ENCODE results near the gene INKA2. TPM values are rescaled to one million over a fixed set of nuclear protein-coding genes. Genes with fewer than 3 reads are reported as not detected.

The INKA2 gene
- total and polyA plus RNA-seq, 4 donors, result 0.26 to 0.67 (median 0.52) TPM

DNA sequence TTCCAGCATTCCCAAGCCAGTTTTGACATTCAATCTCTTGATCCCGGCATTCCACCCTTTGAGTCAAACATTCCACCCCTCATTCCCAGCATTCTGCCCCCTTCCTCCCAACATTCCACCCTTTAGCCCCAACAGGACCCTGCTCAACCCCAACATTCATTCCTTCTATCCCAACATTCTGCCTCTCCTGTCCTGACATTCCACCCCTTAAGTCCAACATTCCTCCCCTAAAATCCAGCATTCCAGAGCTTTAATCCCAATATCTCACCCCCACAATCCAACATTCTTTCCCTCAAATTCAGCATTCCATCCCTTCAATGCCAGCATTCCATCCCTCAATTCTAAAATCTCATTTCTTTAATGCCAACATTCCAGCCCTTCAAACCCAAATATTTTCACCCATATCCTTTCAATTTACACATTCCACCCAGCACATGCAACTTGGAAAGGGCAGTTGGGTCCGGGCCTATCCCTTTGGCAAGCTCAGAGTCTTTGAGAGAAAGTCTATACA lies 39.4 kb upstream of the INKA2 start:
- Histone ChIP-seq H3K9me3 (ENCODE audit: control insufficient read depth in 4 of 4, low read length in 3 of 4) (no peaks in the 10 kb centered on the region), H3K4me3 (ENCODE audit: low read depth in 1 of 3, low read length in 3 of 3) (no peak overlapping the region), H3K27ac (ENCODE audit: low read depth in 1 of 2, low read length in 2 of 2) (no peak overlapping the region), H3K36me3 (ENCODE audit: control insufficient read depth in 4 of 4, insufficient read depth in 3 of 4, low read depth in 1 of 4, low read length in 3 of 4) (peaks cover 0 to 23% (median 7%) of the 10 kb centered on the region in 4 donors), H3K27me3 (ENCODE audit: control insufficient read depth in 4 of 4, insufficient read depth in 4 of 4, low read length in 3 of 4) (no peaks in the 10 kb centered on the region), H3K4me1 (ENCODE audit: control insufficient read depth in 4 of 4, insufficient read depth in 4 of 4, low read length in 3 of 4) (no peaks in the 10 kb centered on the region), H3K9ac (ENCODE audit: low read depth in 1 of 2, low read length in 2 of 2) (no peak overlapping the region)
- no peak for DNase-seq (ENCODE audit: low spot score)
- WGBS, result 87% methylated on average over 2 of the region's 2 CpGs
- TF ChIP-seq MAX (IDR thresholded peaks at IDR 0.05) (no peak), ATF3 (IDR thresholded peaks at IDR 0.05) (no peak)

- H3K36me3 ChIP-seq (ENCODE audit: control insufficient read depth in 4 of 4, insufficient read depth in 3 of 4, low read depth in 1 of 4, low read length in 3 of 4), result peaks cover 0 to 23% (median 7%) of the 10 kb centered on the region in 4 donors
- 92% methylated on average over 6 of the region's 6 CpGs for WGBS
Measured at GRCh38 chr1:111778066-111778465, 38.9 kb upstream of the INKA2 start.

More at GRCh38 chr1:111778066-111778465, 38.9 kb upstream of the INKA2 start:
- Histone ChIP-seq H3K27ac (ENCODE audit: low read depth in 1 of 2, low read length in 2 of 2) (no peak overlapping the region), H3K27me3 (ENCODE audit: control insufficient read depth in 4 of 4, insufficient read depth in 4 of 4, low read length in 3 of 4) (no peaks in the 10 kb centered on the region), H3K9me3 (ENCODE audit: control insufficient read depth in 4 of 4, low read length in 3 of 4) (no peaks in the 10 kb centered on the region), H3K4me1 (ENCODE audit: control insufficient read depth in 4 of 4, insufficient read depth in 4 of 4, low read length in 3 of 4) (no peaks in the 10 kb centered on the region), H3K9ac (ENCODE audit: low read depth in 1 of 2, low read length in 2 of 2) (no peak overlapping the region), H3K4me3 (ENCODE audit: low read depth in 1 of 3, low read length in 3 of 3) (no peak overlapping the region)
- DNase-seq (ENCODE audit: low spot score), result no peak
- TF ChIP-seq ZBTB33 (IDR thresholded peaks at IDR 0.05), result no peak
- no peak for TF ChIP-seq YY1 (IDR thresholded peaks at IDR 0.05)
- no peak for TF ChIP-seq HNF4G (IDR thresholded peaks at IDR 0.05)
- no peak for TF ChIP-seq NR2F2 (IDR thresholded peaks at IDR 0.05)
- TF ChIP-seq, protein P1, sequence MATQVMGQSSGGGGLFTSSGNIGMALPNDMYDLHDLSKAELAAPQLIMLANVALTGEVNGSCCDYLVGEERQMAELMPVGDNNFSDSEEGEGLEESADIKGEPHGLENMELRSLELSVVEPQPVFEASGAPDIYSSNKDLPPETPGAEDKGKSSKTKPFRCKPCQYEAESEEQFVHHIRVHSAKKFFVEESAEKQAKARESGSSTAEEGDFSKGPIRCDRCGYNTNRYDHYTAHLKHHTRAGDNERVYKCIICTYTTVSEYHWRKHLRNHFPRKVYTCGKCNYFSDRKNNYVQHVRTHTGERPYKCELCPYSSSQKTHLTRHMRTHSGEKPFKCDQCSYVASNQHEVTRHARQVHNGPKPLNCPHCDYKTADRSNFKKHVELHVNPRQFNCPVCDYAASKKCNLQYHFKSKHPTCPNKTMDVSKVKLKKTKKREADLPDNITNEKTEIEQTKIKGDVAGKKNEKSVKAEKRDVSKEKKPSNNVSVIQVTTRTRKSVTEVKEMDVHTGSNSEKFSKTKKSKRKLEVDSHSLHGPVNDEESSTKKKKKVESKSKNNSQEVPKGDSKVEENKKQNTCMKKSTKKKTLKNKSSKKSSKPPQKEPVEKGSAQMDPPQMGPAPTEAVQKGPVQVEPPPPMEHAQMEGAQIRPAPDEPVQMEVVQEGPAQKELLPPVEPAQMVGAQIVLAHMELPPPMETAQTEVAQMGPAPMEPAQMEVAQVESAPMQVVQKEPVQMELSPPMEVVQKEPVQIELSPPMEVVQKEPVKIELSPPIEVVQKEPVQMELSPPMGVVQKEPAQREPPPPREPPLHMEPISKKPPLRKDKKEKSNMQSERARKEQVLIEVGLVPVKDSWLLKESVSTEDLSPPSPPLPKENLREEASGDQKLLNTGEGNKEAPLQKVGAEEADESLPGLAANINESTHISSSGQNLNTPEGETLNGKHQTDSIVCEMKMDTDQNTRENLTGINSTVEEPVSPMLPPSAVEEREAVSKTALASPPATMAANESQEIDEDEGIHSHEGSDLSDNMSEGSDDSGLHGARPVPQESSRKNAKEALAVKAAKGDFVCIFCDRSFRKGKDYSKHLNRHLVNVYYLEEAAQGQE (IDR thresholded peaks at IDR 0.05), result no peak
- TF ChIP-seq RXRA (IDR thresholded peaks at IDR 0.05), result no peak
- no peak for TF ChIP-seq GABPA (IDR thresholded peaks at IDR 0.05 in 1 of 2, conservative IDR thresholded peaks at IDR 0.05 in 1 of 2)
- no peak for TF ChIP-seq CTCF (IDR thresholded peaks at IDR 0.05; ENCODE audit: low read depth, low read length, missing input control)
- no peak for TF ChIP-seq RAD21 (IDR thresholded peaks at IDR 0.05)
- no peak for TF ChIP-seq HNF4A (conservative IDR thresholded peaks at IDR 0.05)
- TF ChIP-seq FOXA1 (IDR thresholded peaks at IDR 0.05), result no peak
- no peak for TF ChIP-seq EGR1 (IDR thresholded peaks at IDR 0.05; ENCODE audit: low read depth in 2 of 2)
- no peak for TF ChIP-seq SP1 (IDR thresholded peaks at IDR 0.05)
- no peak for TF ChIP-seq ATF3 (IDR thresholded peaks at IDR 0.05)
- no peak for TF ChIP-seq MAX (IDR thresholded peaks at IDR 0.05)
- no peak for TF ChIP-seq JUND (IDR thresholded peaks at IDR 0.05)
- no peak for TF ChIP-seq TAF1 (conservative IDR thresholded peaks at IDR 0.05)
- TF ChIP-seq FOXA2 (IDR thresholded peaks at IDR 0.05), result no peak
